Mesenchymal stem cell (in vitro differentiated cells and primary cell): ENCODE results near the gene GGACT. TPM values are rescaled to one million over a fixed set of nuclear protein-coding genes. Genes with fewer than 3 reads are reported as not detected.

Experiments
- DNase-seq: peaks from one replicate; pipeline ENCODE4 v3.0.0-alpha.2; 2013
- H2AFZ ChIP-seq: one replicate; pipeline ENCODE4 v1.6.1; 2013; ENCODE audit warnings: low read depth, mild to moderate bottlenecking, control low read depth, inconsistent platforms, low read length, moderate library complexity
- H2AK5ac ChIP-seq: 2 replicates; pipeline ENCODE4 v1.6.1; 2013; ENCODE audit warnings: low read length, moderate library complexity, mild to moderate bottlenecking, inconsistent platforms; ENCODE audit not compliant: severe bottlenecking
- H2BK120ac ChIP-seq: one replicate; pipeline ENCODE4 v1.6.1; 2013; ENCODE audit warnings: low read depth, mild to moderate bottlenecking, inconsistent platforms, low read length, moderate library complexity
- H2BK12ac ChIP-seq, 2 experiments: one replicate each; pipeline ENCODE4 v1.6.1; 2013; ENCODE audit warnings: inconsistent platforms in 2 of 2, low read length in 2 of 2, mild to moderate bottlenecking in 2 of 2, moderate library complexity in 2 of 2, control low read depth in 1 of 2
- H2BK15ac ChIP-seq: one replicate; pipeline ENCODE4 v1.6.1; 2013; ENCODE audit warnings: mild to moderate bottlenecking, low read depth, inconsistent platforms; ENCODE audit not compliant: poor library complexity, severe bottlenecking
- H2BK5ac ChIP-seq: 2 replicates; pipeline ENCODE4 v1.6.1; 2013; ENCODE audit warnings: low read depth, mild to moderate bottlenecking, low read length, control low read depth, inconsistent platforms; ENCODE audit not compliant: poor library complexity, severe bottlenecking
- H3K14ac ChIP-seq, 2 experiments: one replicate each; pipeline ENCODE4 v1.6.1; 2013; ENCODE audit warnings: inconsistent platforms in 2 of 2, low read length in 2 of 2, control low read depth in 1 of 2, mild to moderate bottlenecking in 1 of 2, moderate library complexity in 1 of 2
- H3K18ac ChIP-seq, 2 experiments: one replicate each; pipeline ENCODE4 v1.6.1; 2013; ENCODE audit warnings: inconsistent platforms in 2 of 2, low read length in 2 of 2, control low read depth in 1 of 2, low read depth in 1 of 2, mild to moderate bottlenecking in 1 of 2
- H3K23ac ChIP-seq, 2 experiments: one replicate each; pipeline ENCODE4 v1.6.1; 2013; ENCODE audit warnings: inconsistent platforms in 2 of 2, low read length in 2 of 2, mild to moderate bottlenecking in 2 of 2, moderate library complexity in 2 of 2, control low read depth in 1 of 2
- H3K27ac ChIP-seq: 2 replicates; pipeline ENCODE4 v1.5.1; 2013; ENCODE audit warnings: mild to moderate bottlenecking, moderate library complexity, low read length, control low read depth, inconsistent platforms; ENCODE audit not compliant: poor library complexity, severe bottlenecking
- H3K27me3 ChIP-seq, 2 experiments: 2 replicates each; pipeline versions ENCODE4 v1.6.1 to v1.7.0; 2013; ENCODE audit warnings: low read length in 2 of 2, mild to moderate bottlenecking in 2 of 2, moderate library complexity in 2 of 2, control low read depth in 1 of 2, inconsistent platforms in 1 of 2; ENCODE audit not compliant: control insufficient read depth in 1 of 2, insufficient read depth in 1 of 2
- H3K36me3 ChIP-seq, 2 experiments: 2 replicates each; pipeline versions ENCODE4 v1.6.1 to v1.7.0; 2013; ENCODE audit warnings: low read length in 2 of 2, control low read depth in 1 of 2, inconsistent platforms in 1 of 2, low read depth in 1 of 2, mild to moderate bottlenecking in 1 of 2; ENCODE audit not compliant: insufficient read depth in 2 of 2, control insufficient read depth in 1 of 2
- H3K4ac ChIP-seq, 2 experiments: one replicate each; pipeline ENCODE4 v1.6.1; 2013; ENCODE audit warnings: inconsistent platforms in 2 of 2, low read length in 2 of 2, mild to moderate bottlenecking in 2 of 2, moderate library complexity in 2 of 2, control low read depth in 1 of 2, low read depth in 1 of 2
- H3K4me1 ChIP-seq: 2 replicates; pipeline ENCODE4 v1.6.1; 2013; ENCODE audit warnings: low read depth, low read length, control low read depth; ENCODE audit not compliant: control insufficient read depth, insufficient read depth
- H3K4me2 ChIP-seq: 2 replicates; pipeline ENCODE4 v1.6.1; 2013; ENCODE audit warnings: low read length, mild to moderate bottlenecking, inconsistent platforms; ENCODE audit not compliant: poor library complexity, severe bottlenecking
- H3K4me3 ChIP-seq, 2 experiments: 2 replicates each; pipeline versions ENCODE4 v1.5.1 to v1.7.0; 2013; ENCODE audit warnings: low read length in 2 of 2, mild to moderate bottlenecking in 2 of 2, control low read depth in 1 of 2, low read depth in 1 of 2; ENCODE audit not compliant: insufficient read depth in 1 of 2
- H3K79me1 ChIP-seq: replicated peaks from 2 replicates; pipeline ENCODE4 v1.6.1; 2013; ENCODE audit warnings: mild to moderate bottlenecking, control low read depth, low read length, inconsistent platforms; ENCODE audit not compliant: poor library complexity, severe bottlenecking
- H3K9ac ChIP-seq: 2 replicates; pipeline ENCODE4 v1.7.0; 2013; ENCODE audit warnings: mild to moderate bottlenecking, low read length, moderate library complexity
- H3K9me3 ChIP-seq: 2 replicates; pipeline ENCODE4 v1.7.0; 2013; ENCODE audit warnings: mild to moderate bottlenecking, low read length; ENCODE audit not compliant: control insufficient read depth
- H4K8ac ChIP-seq: one replicate; pipeline ENCODE4 v1.6.1; 2013; ENCODE audit warnings: inconsistent platforms, mild to moderate bottlenecking, low read length, moderate library complexity
- H4K91ac ChIP-seq: one replicate; pipeline ENCODE4 v1.6.1; 2013; ENCODE audit warnings: mild to moderate bottlenecking, low read length, inconsistent platforms
- WGBS: methylation state at CpG from one replicate; pipeline ENCODE4 v1.1.7; 2013; ENCODE audit warnings: mixed read lengths; 5-methylcytosine and 5-hydroxymethylcytosine counted together
- polyA plus RNA-seq, 2 experiments: library from polyadenylated mRNA; stranded (reverse); fragments of 200-250 nt; gene quantifications; one replicate each; pipeline ENCODE4 v1.2.3, GENCODE V29; 2013

Gene GGACT
- polyA plus RNA-seq (2013, experiment 1 of 2), result 3.8 TPM
- 4.5 TPM for polyA plus RNA-seq (2013, experiment 2 of 2)

DNA sequence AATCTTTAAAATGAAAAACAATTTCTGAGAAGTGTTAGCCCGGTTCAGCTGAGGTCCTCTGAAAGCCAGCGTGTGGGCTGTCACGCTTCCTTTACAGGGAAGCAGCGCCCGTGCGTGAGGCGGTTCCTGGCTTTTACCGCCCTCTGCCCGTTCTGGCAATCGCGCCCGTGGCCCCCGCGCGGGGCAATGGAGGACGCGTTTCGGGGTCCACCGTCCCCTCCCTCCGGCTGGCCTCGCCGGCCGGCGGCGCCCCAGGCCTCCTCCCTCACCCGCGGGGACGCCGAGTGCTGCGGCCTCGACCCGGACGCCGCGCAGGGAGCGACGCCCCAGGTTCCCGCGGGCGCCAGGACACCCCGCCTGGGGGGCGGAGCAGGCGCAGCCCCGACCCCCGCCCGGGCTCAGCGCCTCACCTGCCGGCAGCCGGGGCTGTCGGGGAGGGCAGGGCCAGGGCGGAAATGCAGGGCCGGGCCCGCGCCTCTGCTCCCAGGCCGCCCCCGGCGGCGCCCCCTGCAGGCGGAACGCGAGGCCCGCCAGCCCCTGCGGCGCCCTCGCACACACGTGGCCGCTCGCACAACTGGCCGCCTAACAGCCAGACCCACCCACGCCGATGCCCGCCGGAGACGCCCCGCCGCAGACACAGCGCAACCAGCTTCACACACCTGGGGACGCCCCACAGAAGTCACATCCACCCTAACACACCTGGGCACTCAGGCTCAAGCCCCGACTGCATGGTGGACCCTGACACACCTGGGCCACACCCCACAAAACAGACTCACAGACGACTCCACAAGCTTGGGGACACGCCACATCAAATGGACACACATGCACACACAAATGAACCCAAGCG, at the start of gene GGACT:
GGACT (minus strand) TSS at position 459 of the 847 bp plus-strand sequence. CDS start 56,198 bp downstream, outside the sequence.
- Histone ChIP-seq H2BK120ac (peak within 1 kb of the TSS; percentile 91), H3K4me3 (peak within 1 kb of the TSS; percentile 80 to 83), H4K8ac (peak within 1 kb of the TSS; percentile 97), H3K23ac (peak within 1 kb of the TSS in 1 of 2 experiments; percentile 90), H3K9me3 (no peaks in the 10 kb centered on the region), H2AFZ (peak within 1 kb of the TSS; percentile 43), H2BK15ac (peak within 1 kb of the TSS; percentile 26), H3K4ac (peak within 1 kb of the TSS; percentile 40 to 60), H3K27me3 (no peaks in the 10 kb centered on the region), H2AK5ac (no peak within 1 kb of the TSS), H3K36me3 (peaks cover 0 to 2% of the 10 kb centered on the region in 2 experiments), H3K18ac (peak within 1 kb of the TSS; percentile 78 to 85), H3K14ac (peak within 1 kb of the TSS in 1 of 2 experiments; percentile 75), H3K9ac (peak within 1 kb of the TSS; percentile 93), H3K79me1 (no peaks in the 10 kb centered on the region), H4K91ac (peak within 1 kb of the TSS; percentile 86), H2BK5ac (peak within 1 kb of the TSS; percentile 35), H3K4me2 (peak within 1 kb of the TSS; percentile 75), H3K27ac (no peak within 1 kb of the TSS), H2BK12ac (peak within 1 kb of the TSS in 1 of 2 experiments; percentile 15), H3K4me1 (peaks cover 5% of the 10 kb centered on the region)
- peak; percentile 60 for DNase-seq
- WGBS, result 21% methylated on average over 48 of the region's 82 CpGs

GRCh38 chr13:100637796-100638195, 49.2 kb upstream of the GGACT start:
- no peak overlapping the region for H3K4me3 ChIP-seq
- no peak overlapping the region for H2BK120ac ChIP-seq
- H2BK12ac ChIP-seq, result no peak overlapping the region
- no peak overlapping the region for H3K4me2 ChIP-seq
- H2AFZ ChIP-seq, result no peak overlapping the region
- peaks cover 3% of the 10 kb centered on the region for H3K79me1 ChIP-seq
- no peak overlapping the region for H3K18ac ChIP-seq
- no peak for DNase-seq
- no peak overlapping the region for H2BK5ac ChIP-seq
- no peak overlapping the region for H2BK15ac ChIP-seq
- H3K14ac ChIP-seq, result no peak overlapping the region
- H3K4ac ChIP-seq, result no peak overlapping the region
- no peak overlapping the region for H3K23ac ChIP-seq
- no peak overlapping the region for H3K9ac ChIP-seq
- peaks cover 2% of the 10 kb centered on the region for H3K4me1 ChIP-seq
- no peaks in the 10 kb centered on the region for H3K9me3 ChIP-seq
- H4K8ac ChIP-seq, result no peak overlapping the region
- no peak overlapping the region for H2AK5ac ChIP-seq
- 98% methylated on average over 2 of the region's 5 CpGs for WGBS
- no peak overlapping the region for H3K27ac ChIP-seq
- no peaks in the 10 kb centered on the region for H3K27me3 ChIP-seq
- peaks cover 33 to 68% of the 10 kb centered on the region in 2 experiments for H3K36me3 ChIP-seq
- no peak overlapping the region for H4K91ac ChIP-seq

- Histone ChIP-seq H4K91ac (no peak overlapping the region), H3K36me3 (peaks cover 29 to 64% of the 10 kb centered on the region in 2 experiments), H3K4me2 (no peak overlapping the region), H3K23ac (no peak overlapping the region), H3K79me1 (no peaks in the 10 kb centered on the region), H3K4ac (no peak overlapping the region), H3K18ac (no peak overlapping the region), H4K8ac (no peak overlapping the region), H3K14ac (no peak overlapping the region), H3K9me3 (no peaks in the 10 kb centered on the region), H2BK12ac (no peak overlapping the region), H3K27me3 (no peaks in the 10 kb centered on the region), H3K4me3 (no peak overlapping the region), H2BK120ac (no peak overlapping the region), H2AK5ac (no peak overlapping the region), H3K9ac (no peak overlapping the region), H2AFZ (no peak overlapping the region), H3K27ac (no peak overlapping the region), H2BK15ac (no peak overlapping the region), H2BK5ac (no peak overlapping the region), H3K4me1 (peaks cover 2% of the 10 kb centered on the region)
- DNase-seq, result no peak
- 99% methylated on average over 16 of the region's 16 CpGs for WGBS
Measured at GRCh38 chr13:100637380-100637779, 48.8 kb upstream of the GGACT start.

- Histone ChIP-seq H4K91ac (no peak overlapping the region), H3K36me3 (peaks cover 22 to 54% of the 10 kb centered on the region in 2 experiments)
- 88% methylated on average over 6 of the region's 7 CpGs for WGBS
Measured at GRCh38 chr13:100636441-100636840, 47.9 kb upstream of the GGACT start.

More at GRCh38 chr13:100636441-100636840, 47.9 kb upstream of the GGACT start:
- peaks cover 2% of the 10 kb centered on the region for H3K4me1 ChIP-seq
- no peaks in the 10 kb centered on the region for H3K27me3 ChIP-seq
- no peak overlapping the region for H3K23ac ChIP-seq
- no peak overlapping the region for H2BK5ac ChIP-seq
- no peak overlapping the region for H2AFZ ChIP-seq
- no peak overlapping the region for H3K27ac ChIP-seq
- H3K9ac ChIP-seq, result no peak overlapping the region
- H3K14ac ChIP-seq, result no peak overlapping the region
- no peak overlapping the region for H3K4me3 ChIP-seq
- no peak overlapping the region for H3K4ac ChIP-seq
- no peak overlapping the region for H3K4me2 ChIP-seq
- no peak overlapping the region for H2AK5ac ChIP-seq
- no peak overlapping the region for H3K18ac ChIP-seq
- DNase-seq, result no peak
- H2BK120ac ChIP-seq, result no peak overlapping the region
- no peaks in the 10 kb centered on the region for H3K79me1 ChIP-seq
- H2BK12ac ChIP-seq, result no peak overlapping the region
- H3K9me3 ChIP-seq, result no peaks in the 10 kb centered on the region
- no peak overlapping the region for H2BK15ac ChIP-seq
- no peak overlapping the region for H4K8ac ChIP-seq
